A549 (cell line): Measurements from ENCODE around the gene PRMT5. TPM values are rescaled to one million over a fixed set of nuclear protein-coding genes. Genes with fewer than 3 reads are reported as not detected.

ENCODE experiments used
- ATAC-seq, 2 experiments: fragments of 200-7000 bp in 1 of 2; fragments of >200 bp in 1 of 2; cut with Nextera tagmentation in 1 of 2; cut with Tn5 transposase in 1 of 2; 3 replicates each; pipeline versions ENCODE4 v1.8.0 to v1.9.1; 2018 to 2020; ENCODE audit warnings: mild to moderate bottlenecking in 1 of 2, moderate library complexity in 1 of 2
- CTCF ChIA-PET: fragments of 300-600 bp; sonication (Branson Sonifier 250); formaldehyde crosslinking; extraction: SDS; loops from one replicate; lab custom pipeline; 2021; ENCODE audit warnings: antibody characterized with exemption, inconsistent platforms; lab: Yijun Ruan, JAX
- POLR2A ChIA-PET: fragments of 350-600 bp; formaldehyde crosslinking; extraction: SDS; loops from one replicate; lab custom pipeline; 2021; ENCODE audit warnings: antibody characterized with exemption, inconsistent platforms; lab: Yijun Ruan, JAX
- DNase-seq, 2 experiments: peaks; one replicate each; pipeline versions ENCODE4 v3.0.0 to v3.0.0-alpha.2; 2011 to 2016; ENCODE audit warnings: low read depth in 1 of 2, low spot score in 1 of 2
- FAIRE-seq: peaks from 2 replicates; lab custom pipeline; 2011; peaks lifted over from hg19 to GRCh38; lab: Jason Lieb, UNC
- H3K27ac ChIP-seq, 2 experiments: fragments of >200 bp; sonication (Bioruptor Twin); formaldehyde crosslinking; 3 replicates each; pipeline ENCODE4 v1.5.1; 2016 to 2017
- H3K4me1 ChIP-seq: fragments of >200 bp; sonication (Bioruptor Twin); formaldehyde crosslinking; 3 replicates; pipeline ENCODE4 v1.6.1; 2016
- H3K4me2 ChIP-seq: fragments of >200 bp; sonication (Bioruptor Twin); formaldehyde crosslinking; 3 replicates; pipeline ENCODE4 v1.6.1; 2016
- H3K4me3 ChIP-seq: fragments of >200 bp; sonication (Bioruptor Twin); formaldehyde crosslinking; 3 replicates; pipeline ENCODE4 v1.5.1; 2016
- H3K9me3 ChIP-seq: fragments of >200 bp; sonication (Bioruptor Twin); formaldehyde crosslinking; 3 replicates; pipeline ENCODE4 v1.6.1; 2016
- BCL3 ChIP-seq: fragments of >200 bp; sonication (Bioruptor Twin); formaldehyde crosslinking; IDR thresholded peaks from 3 replicates; pipeline ENCODE4 v1.6.1; 2016
- CHD4 ChIP-seq: fragments of 200-600 bp; sonication (generic); IDR thresholded peaks from 2 replicates; pipeline ENCODE4 v1.6.1; 2016; ENCODE audit warnings: antibody characterized with exemption, mild to moderate bottlenecking, borderline replicate concordance
- E2F6 ChIP-seq: IDR thresholded peaks from 2 replicates; pipeline ENCODE4 v1.6.1; 2012; ENCODE audit warnings: low read depth, borderline replicate concordance
- EP300 ChIP-seq, 2 experiments: fragments of >200 bp; sonication (Bioruptor Twin); formaldehyde crosslinking; IDR thresholded peaks; 2 replicates in 1 of 2; 3 replicates in 1 of 2; pipeline ENCODE4 v1.6.1; 2016 to 2017
- ESRRA ChIP-seq: fragments of 150-350 bp; IDR thresholded peaks from 2 replicates; pipeline ENCODE4 v1.6.1; 2014; ENCODE audit warnings: mild to moderate bottlenecking, low read length, borderline replicate concordance
- HOXA7 ChIP-seq: fragments of 250-450 bp; sonication (Bioruptor Pico); IDR thresholded peaks from 2 replicates; pipeline ENCODE4 v1.5.0; 2020; ENCODE audit warnings: mild to moderate bottlenecking, moderate library complexity
- JUN ChIP-seq, 2 experiments: fragments of >200 bp; sonication (Bioruptor Twin); formaldehyde crosslinking; IDR thresholded peaks; 2 replicates in 1 of 2; 3 replicates in 1 of 2; pipeline ENCODE4 v1.6.1; 2016 to 2017
- KDM1A ChIP-seq: fragments of 200-600 bp; sonication (generic); IDR thresholded peaks from 2 replicates; pipeline ENCODE4 v1.6.1; 2016; ENCODE audit warnings: low read depth, mild to moderate bottlenecking
- KDM5A ChIP-seq: fragments of 200-600 bp; sonication (generic); IDR thresholded peaks from 2 replicates; pipeline ENCODE4 v1.6.1; 2016; ENCODE audit warnings: antibody characterized with exemption, mild to moderate bottlenecking
- MYC ChIP-seq: IDR thresholded peaks from 2 replicates; pipeline ENCODE4 v1.6.1; 2012; ENCODE audit warnings: mild to moderate bottlenecking, inconsistent platforms, low read length, improper control_type of control experiment, borderline replicate concordance
- NFE2L2 ChIP-seq: fragments of 150-350 bp; conservative IDR thresholded peaks from 2 replicates; pipeline ENCODE4 v1.6.1; 2014; ENCODE audit warnings: low read length
- POLR2A ChIP-seq: IDR thresholded peaks from 2 replicates; pipeline ENCODE4 v1.6.1; 2012; ENCODE audit warnings: mild to moderate bottlenecking, low read length
- RAD21 ChIP-seq, 2 experiments: fragments of >200 bp in 1 of 2; sonication (Bioruptor Twin) in 1 of 2; formaldehyde crosslinking in 1 of 2; IDR thresholded peaks in 1 of 2; conservative IDR thresholded peaks in 1 of 2; 2 replicates in 1 of 2; 3 replicates in 1 of 2; pipeline ENCODE4 v1.6.1; 2012 to 2018; ENCODE audit warnings: inconsistent platforms in 1 of 2
- RCOR1 ChIP-seq: fragments of 150-350 bp; IDR thresholded peaks from 2 replicates; pipeline ENCODE4 v1.6.1; 2014; ENCODE audit warnings: antibody characterized with exemption, low read length, low read depth
- RFX5 ChIP-seq: fragments of 450-650 bp; IDR thresholded peaks from 2 replicates; pipeline ENCODE4 v1.7.1; 2014; ENCODE audit warnings: antibody characterized with exemption, mild to moderate bottlenecking, moderate library complexity
- SREBF2 ChIP-seq: fragments of 450-650 bp; IDR thresholded peaks from 2 replicates; pipeline ENCODE4 v1.6.1; 2014; ENCODE audit warnings: mild to moderate bottlenecking, moderate library complexity
- ZC3H11A ChIP-seq: fragments of 450-650 bp; IDR thresholded peaks from 2 replicates; pipeline ENCODE4 v1.6.1; 2014; ENCODE audit warnings: antibody characterized with exemption, mild to moderate bottlenecking
- ZFP36 ChIP-seq: fragments of 450-650 bp; IDR thresholded peaks from 2 replicates; pipeline ENCODE4 v1.6.1; 2014; ENCODE audit warnings: borderline replicate concordance; ENCODE audit not compliant: partially characterized antibody
- ZNF302 ChIP-seq: fragments of 250-450 bp; sonication (Bioruptor Pico); IDR thresholded peaks from 2 replicates; pipeline ENCODE4 v1.9.0; 2021; ENCODE audit warnings: inconsistent platforms, mild to moderate bottlenecking, moderate library complexity
- ZSCAN20 ChIP-seq: fragments of 250-450 bp; sonication (Bioruptor Pico); IDR thresholded peaks from 2 replicates; pipeline ENCODE4 v1.8.0; 2022; ENCODE audit warnings: mild to moderate bottlenecking, moderate library complexity
- WGBS: methylation state at CpG from one replicate; pipeline ENCODE4 v1.1.6; 2017; ENCODE audit errors: missing lambda C conversion rate; 5-methylcytosine and 5-hydroxymethylcytosine counted together
- polyA plus RNA-seq, 4 experiments: library from polyadenylated mRNA; depleted of rRNA in 3 of 4; stranded (reverse); fragments of >200 nt; fragmentation: RNase III in 1 of 4; extraction: RNeasy Plus Mini Kit Qiagen cat#74134 plus additional on column Dnase treatment in 1 of 4; gene quantifications; 2 replicates in 3 of 4; 3 replicates in 1 of 4; pipeline ENCODE4 v1.2.3, GENCODE V29; 2011 to 2017
- TF ChIP-seq, protein P1 (sequence below): fragments of 150-350 bp; IDR thresholded peaks from 2 replicates; pipeline ENCODE4 v1.6.1; 2014; ENCODE audit warnings: low read depth, mild to moderate bottlenecking, low read length

Gene PRMT5
- polyA plus RNA-seq, 2 of the 4 experiments (the other 2 are of a cell fraction) = 188 to 214 TPM

DNA sequence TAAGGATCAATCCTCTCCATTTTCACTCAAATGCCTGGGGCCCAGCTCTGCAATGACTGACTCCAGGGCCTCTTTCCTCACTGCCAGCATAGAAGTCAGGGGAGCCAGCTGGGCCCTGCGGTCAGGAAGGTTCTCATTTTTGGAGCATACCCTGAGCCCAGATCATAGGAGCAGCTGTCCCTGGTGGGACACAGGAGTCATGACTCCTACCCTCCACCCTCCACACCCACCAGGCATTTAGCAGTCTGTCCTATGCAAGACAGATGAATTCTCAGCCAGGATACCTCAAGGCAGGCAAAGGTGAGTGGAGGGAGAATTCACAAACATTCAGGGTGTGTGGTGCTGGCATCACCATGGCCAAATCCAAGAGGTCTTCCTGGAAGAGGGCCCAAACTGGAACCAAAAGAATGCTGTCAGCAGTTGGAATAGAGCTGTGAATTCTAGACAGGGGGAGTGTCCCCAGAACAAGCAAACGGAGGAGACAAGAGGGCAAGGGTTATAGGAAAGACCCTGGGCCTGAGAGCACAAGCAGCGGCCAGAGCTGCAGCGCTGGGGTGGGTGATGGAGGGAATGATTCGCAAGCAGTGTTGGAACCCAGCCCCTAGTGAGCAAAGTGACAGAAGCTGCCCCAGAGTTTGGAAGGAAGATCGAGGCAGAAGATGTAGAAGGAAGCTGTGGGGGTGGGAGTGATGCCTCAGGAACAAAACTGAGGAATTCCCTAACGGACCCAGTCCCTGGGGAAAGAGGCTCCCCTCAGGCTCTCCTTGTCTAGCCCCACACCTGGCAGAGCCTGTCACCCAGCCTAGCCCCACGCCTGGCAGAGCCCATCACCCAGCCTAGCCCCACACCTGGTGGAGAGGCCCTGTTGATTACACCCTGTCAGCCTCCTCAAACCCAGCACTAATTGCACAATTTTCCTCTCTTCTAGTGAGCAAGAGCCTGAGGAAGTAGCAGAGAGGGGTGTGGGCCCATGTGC is 50.6 kb downstream of the PRMT5 start:
- no peaks in the 10 kb centered on the region; the same call in 2 of the 3 replicates for H3K4me1 ChIP-seq
- FAIRE-seq (no peak), DNase-seq (no peak), ATAC-seq (no peak)
- TF ChIP-seq ESRRA = no peak
- no peak for TF ChIP-seq ZC3H11A
- peak; percentile 52 for TF ChIP-seq ZFP36
- CTCF ChIA-PET = interaction anchor here (0.7 to 23.1 kb wide), 4 partner anchors 17 to 322 kb away, joined by 3 to 368 read pairs (median 5); no protein-coding TSS in a partner anchor
- H3K4me3 ChIP-seq = no peak overlapping the region
- POLR2A ChIA-PET = no interaction called here
- no peaks in the 10 kb centered on the region for H3K9me3 ChIP-seq
- H3K4me2 ChIP-seq = no peak overlapping the region
- H3K27ac ChIP-seq = no peak overlapping the region
- WGBS = 88% methylated on average over 8 of the region's 8 CpGs

GRCh38 chr14:22877000-22877501 is 52.1 kb downstream of the PRMT5 start:
- H3K9me3 ChIP-seq = no peaks in the 10 kb centered on the region
- no peak overlapping the region for H3K4me3 ChIP-seq
- no peak for ATAC-seq
- DNase-seq = no peak
- CTCF ChIA-PET = interaction anchor here (1.1 to 23.1 kb wide), 2 partner anchors 19 to 23 kb away, joined by 3 to 368 read pairs; no protein-coding TSS in a partner anchor
- WGBS = 96% methylated on average over 19 of the region's 22 CpGs
- POLR2A ChIA-PET = no interaction called here
- FAIRE-seq = no peak
- H3K27ac ChIP-seq = no peak overlapping the region
- TF ChIP-seq KDM5A (no peak), HOXA7 (no peak), RFX5 (no peak), POLR2A (no peak), JUN (IDR thresholded peaks at IDR 0.05) (no peak), E2F6 (no peak), EP300 (IDR thresholded peaks at IDR 0.05) (no peak), ZFP36 (no peak), SREBF2 (no peak), ZNF302 (no peak), CHD4 (no peak), RCOR1 (no peak), MYC (no peak), BCL3 (no peak), RAD21 (conservative IDR thresholded peaks at IDR 0.05 in 1 of 2, IDR thresholded peaks at IDR 0.05 in 1 of 2) (no peak), NFE2L2 (no peak), KDM1A (no peak), ZSCAN20 (CRISPR knock-in tag) (no peak)
- TF ChIP-seq, protein P1, sequence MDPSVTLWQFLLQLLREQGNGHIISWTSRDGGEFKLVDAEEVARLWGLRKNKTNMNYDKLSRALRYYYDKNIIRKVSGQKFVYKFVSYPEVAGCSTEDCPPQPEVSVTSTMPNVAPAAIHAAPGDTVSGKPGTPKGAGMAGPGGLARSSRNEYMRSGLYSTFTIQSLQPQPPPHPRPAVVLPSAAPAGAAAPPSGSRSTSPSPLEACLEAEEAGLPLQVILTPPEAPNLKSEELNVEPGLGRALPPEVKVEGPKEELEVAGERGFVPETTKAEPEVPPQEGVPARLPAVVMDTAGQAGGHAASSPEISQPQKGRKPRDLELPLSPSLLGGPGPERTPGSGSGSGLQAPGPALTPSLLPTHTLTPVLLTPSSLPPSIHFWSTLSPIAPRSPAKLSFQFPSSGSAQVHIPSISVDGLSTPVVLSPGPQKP = no peak
- H3K4me2 ChIP-seq = no peak overlapping the region
- peaks cover 7% of the 10 kb centered on the region; the same call in 1 of the 3 replicates for H3K4me1 ChIP-seq
